GM12801 (cell line): ENCODE measurements around the gene FAM114A1.

ENCODE experiments used
- TF ChIP-seq, protein P1 (sequence below): IDR thresholded peaks from one replicate; pipeline ENCODE4 v1.5.1; 2011; ENCODE audit warnings: control low read depth; ENCODE audit not compliant: insufficient read length; ENCODE audit errors: extremely low read depth

Gene FAM114A1

DNA sequence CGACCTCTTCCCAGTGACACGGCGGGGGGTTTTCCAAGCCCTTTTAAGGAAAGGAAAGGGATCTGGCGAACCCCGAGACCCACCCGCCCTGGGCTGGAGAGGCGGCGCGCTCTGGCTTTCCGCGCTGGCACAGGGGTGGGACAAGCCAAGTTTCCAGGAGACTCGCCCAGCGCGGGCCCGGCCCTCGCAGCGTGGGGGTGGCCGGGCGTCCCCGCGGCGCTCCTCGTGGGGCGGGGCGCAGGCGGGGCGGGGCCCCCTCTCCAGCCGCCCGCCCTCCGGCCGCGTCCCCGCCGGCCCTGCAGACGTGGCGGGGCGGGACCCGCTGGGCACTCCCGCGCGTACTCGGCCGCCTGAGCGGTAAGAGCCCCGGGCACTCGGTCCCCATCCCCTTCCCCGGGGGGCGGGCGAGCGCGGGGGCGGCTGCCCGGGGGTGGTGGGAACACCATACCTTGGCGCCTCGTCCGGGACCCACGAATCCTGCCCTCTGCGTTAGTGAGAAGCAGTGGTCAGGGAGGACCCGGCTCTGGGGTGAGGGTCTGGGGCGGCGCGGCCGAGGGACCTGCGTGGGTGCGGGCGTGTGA is at the start of gene FAM114A1:
Gene FAM114A1 (plus strand): TSS at position 329 of the 581 bp plus-strand sequence. CDS start 10,273 bp downstream, outside the sequence.
- TF ChIP-seq, protein P1, sequence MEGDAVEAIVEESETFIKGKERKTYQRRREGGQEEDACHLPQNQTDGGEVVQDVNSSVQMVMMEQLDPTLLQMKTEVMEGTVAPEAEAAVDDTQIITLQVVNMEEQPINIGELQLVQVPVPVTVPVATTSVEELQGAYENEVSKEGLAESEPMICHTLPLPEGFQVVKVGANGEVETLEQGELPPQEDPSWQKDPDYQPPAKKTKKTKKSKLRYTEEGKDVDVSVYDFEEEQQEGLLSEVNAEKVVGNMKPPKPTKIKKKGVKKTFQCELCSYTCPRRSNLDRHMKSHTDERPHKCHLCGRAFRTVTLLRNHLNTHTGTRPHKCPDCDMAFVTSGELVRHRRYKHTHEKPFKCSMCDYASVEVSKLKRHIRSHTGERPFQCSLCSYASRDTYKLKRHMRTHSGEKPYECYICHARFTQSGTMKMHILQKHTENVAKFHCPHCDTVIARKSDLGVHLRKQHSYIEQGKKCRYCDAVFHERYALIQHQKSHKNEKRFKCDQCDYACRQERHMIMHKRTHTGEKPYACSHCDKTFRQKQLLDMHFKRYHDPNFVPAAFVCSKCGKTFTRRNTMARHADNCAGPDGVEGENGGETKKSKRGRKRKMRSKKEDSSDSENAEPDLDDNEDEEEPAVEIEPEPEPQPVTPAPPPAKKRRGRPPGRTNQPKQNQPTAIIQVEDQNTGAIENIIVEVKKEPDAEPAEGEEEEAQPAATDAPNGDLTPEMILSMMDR = no peak

DNA sequence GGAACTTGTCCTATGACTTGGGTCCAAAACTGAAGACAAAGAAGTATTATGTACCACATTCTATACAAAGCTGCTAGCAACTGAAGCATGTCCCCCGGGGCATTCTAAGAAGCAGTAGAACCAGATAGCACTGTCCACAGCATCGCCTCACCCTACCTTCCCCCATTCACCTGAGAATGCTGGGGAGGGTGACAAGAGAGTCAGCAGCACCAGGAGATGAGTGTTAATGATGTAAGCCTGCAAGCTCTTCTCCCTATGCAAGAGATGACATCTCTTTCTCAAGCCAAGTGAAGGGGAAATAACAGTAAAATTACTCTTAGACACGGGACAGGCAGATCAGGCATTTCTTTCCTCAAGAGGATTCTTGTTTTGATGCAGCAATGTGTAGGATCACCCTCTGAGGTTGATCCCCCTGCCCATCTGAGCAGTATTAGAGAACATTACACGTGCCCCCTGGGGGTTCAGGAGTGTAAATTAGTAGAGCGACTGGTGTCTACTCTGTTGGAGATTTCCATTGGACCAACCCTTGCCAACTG is 49.1 kb upstream of the FAM114A1 start:
- TF ChIP-seq, protein P1 = no peak

DNA sequence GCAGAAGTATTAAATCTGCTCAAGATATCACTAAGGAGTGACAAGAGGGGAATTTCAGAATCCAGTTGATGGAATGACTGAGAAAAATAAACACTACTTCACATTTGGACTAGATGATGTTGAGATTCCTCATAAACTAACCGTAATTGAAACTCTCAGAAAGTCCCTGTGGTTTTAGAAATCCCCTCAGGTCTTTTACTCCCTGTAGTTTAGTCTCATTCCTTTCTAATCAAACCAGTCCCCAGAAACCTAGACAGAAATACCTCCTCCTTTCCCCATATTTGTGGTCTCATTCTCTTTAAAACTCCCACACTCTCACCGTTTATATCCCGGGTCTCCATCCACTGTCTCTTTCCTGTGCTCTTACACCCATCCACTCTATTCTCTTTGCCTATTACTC is 48.0 kb upstream of the FAM114A1 start:
- TF ChIP-seq, protein P1 = no peak

DNA sequence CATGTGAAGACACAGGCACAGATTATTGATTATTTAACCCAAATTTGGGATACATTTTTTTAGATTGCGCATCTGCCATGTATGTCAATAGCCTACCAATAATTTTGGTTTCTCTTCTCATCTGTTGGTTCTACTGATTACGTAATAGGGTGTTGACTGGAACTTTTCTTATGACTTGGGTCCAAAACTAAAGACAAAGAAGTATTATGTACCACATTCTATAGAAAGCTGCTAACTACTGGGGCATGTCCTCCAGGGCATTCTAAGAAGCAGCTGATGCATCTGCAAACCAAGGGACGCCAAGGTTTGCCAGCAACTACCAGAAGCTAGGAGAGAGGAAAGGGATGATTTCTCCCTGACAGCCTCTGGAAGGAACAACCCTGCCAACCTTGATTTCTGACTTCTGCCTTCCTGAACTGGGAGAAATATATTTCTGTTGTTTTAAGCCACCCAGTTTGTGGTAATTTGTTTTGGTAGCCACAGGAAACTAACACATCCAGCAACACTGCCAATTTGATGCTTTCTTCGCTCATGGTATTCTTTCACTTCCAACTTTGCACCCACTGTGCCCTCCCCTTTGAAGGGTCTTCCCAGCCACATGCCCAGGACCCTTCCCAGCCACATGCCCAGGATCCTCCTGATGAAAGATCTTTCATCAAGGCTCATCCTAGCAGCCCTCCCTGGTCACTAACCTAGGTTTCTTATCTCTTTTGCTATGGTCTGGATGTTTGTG is 47.1 kb upstream of the FAM114A1 start:
- TF ChIP-seq, protein P1 = no peak

DNA sequence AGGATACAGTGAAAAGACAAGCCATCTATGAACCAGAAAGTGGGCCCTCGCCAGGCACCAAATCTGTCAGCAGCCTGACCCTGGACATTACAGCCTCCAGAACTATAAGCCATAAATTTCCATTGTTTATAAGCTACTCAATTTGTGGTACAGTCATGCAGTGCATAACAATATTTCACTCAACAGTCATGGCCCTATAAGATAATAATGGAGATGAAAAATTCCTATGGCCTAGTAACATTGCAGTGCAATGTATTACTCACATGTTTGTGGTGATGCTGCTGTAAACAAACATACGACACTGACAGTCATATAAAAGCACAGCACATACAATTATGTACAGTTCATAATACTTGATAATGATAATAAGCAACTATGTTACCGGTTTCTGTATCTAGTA is 45.9 kb upstream of the FAM114A1 start:
- TF ChIP-seq, protein P1 = no peak

DNA sequence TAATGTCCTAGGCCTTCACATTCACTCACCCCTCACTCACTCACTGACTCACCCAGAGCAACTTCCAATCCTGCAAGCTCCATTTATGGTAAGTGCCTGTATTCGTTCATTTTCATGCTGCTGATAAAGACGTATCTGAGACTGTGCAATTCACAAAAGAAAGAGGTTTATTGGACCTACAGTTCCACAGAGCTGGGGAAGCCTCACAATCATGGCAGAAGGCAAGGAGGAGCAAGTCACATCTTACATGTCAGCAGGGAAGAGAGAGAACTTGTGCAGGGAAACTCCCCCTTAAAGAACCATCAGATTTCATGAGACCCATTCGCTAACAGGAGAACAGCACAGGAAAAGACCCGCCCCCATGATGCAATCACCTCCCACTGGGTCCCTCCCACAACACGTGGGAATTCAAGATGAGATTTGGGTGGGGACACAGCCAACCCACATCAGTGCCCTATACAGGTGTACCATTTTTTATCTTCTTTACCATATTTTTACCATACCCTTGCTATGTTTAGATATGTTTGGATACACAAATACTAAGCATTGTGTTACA is 44.8 kb upstream of the FAM114A1 start:
- TF ChIP-seq, protein P1 = no peak

DNA sequence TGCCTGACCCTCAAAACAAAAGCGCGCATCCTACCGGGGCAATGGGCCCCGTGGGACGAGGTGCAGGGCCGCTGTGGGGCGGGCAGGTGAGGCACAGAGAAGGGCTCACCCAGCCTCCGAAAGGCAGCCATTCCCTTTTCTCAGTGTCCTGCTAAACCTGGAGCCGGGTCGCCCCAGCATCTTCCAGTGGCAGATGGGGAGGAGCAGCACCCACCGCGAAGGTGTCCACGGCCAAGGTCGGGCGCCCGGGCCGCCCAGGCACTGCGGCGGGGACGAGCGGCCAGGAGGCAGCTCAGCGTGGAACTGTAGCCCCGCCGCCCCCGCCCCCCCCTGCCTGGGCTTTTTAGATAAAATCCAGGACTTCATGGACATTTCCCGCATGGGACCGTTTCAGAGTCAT is 43.8 kb upstream of the FAM114A1 start:
- TF ChIP-seq, protein P1 = no peak
